HCT116 (cell line): ENCODE measurements around the gene C9orf85. TPM values are rescaled to one million over a fixed set of nuclear protein-coding genes. Genes with fewer than 3 reads are reported as not detected.
"Not testable (repeated sequence)": the region's sequence is repeated elsewhere in the genome, so short reads cannot be mapped to it uniquely, and the experiment has no call there.

Experiments used
- ATAC-seq: fragments of 200-7000 bp; cut with Tn5 transposase; 2 replicates; pipeline ENCODE4 v1.9.1; 2020; ENCODE audit warnings: mild to moderate bottlenecking, moderate library complexity
- BruUV-seq: library from RNA; stranded (reverse); fragments of 400-500 nt; replicated peaks from 2 replicates; lab custom pipeline; 2021; lab: Mats Ljungman, UMichigan
- CTCF ChIA-PET: fragments of 300-600 bp; sonication (Branson Sonifier 250); formaldehyde crosslinking; loops from one replicate; lab custom pipeline; 2021; ENCODE audit warnings: antibody characterized with exemption; lab: Charles Lee
- POLR2A ChIA-PET: fragments of 300-600, 350-600 bp; sonication (Branson Sonifier 250); formaldehyde crosslinking; loops from one replicate; lab custom pipeline; 2021; ENCODE audit warnings: antibody characterized with exemption; lab: Charles Lee
- RAD21 ChIA-PET, 2 experiments: fragments of 300-600 bp; sonication (Branson Sonifier 250); formaldehyde crosslinking; loops; one replicate each; lab custom pipeline; 2023; ENCODE audit warnings: low total read pairs in 2 of 2; ENCODE audit not compliant: uncharacterized antibody in 2 of 2, unreplicated experiment in 2 of 2, low non-redundant PET in 1 of 2; lab: Charles Lee
- DNase-seq: peaks from one replicate; pipeline ENCODE4 v3.0.0-alpha.2; 2010; ENCODE audit warnings: low read depth, low spot score
- H2AFZ ChIP-seq: fragments of 200-600 bp; shearing (Covaris generic), sonication (generic); 2 replicates; pipeline ENCODE4 v1.6.1; 2017; ENCODE audit warnings: low read depth, mixed run types, mixed read lengths, antibody characterized with exemption, low read length; ENCODE audit not compliant: poor library complexity, severe bottlenecking
- H3K27ac ChIP-seq: 2 replicates; pipeline ENCODE4 v1.5.1; 2012; ENCODE audit warnings: low read depth, low read length
- H3K27me3 ChIP-seq: fragments of 200-600 bp; sonication (generic); 2 replicates; pipeline ENCODE4 v1.6.1; 2016; ENCODE audit warnings: mixed run types, low read length, mixed read lengths; ENCODE audit not compliant: insufficient read depth
- H3K36me3 ChIP-seq, 2 experiments: fragments of 200-500 bp in 1 of 2; fragments of 200-600 bp in 1 of 2; sonication (Bioruptor generic) in 1 of 2; sonication (generic) in 1 of 2; 2 replicates each; pipeline versions ENCODE4 v1.5.1 to v1.6.1; 2014 to 2016; ENCODE audit warnings: low read length in 2 of 2, inconsistent platforms in 1 of 2, mixed read lengths in 1 of 2, mixed run types in 1 of 2; ENCODE audit not compliant: insufficient read depth in 2 of 2, control insufficient read depth in 1 of 2
- H3K4me1 ChIP-seq, 2 experiments: fragments of 200-600 bp in 1 of 2; sonication (generic) in 1 of 2; 2 replicates each; pipeline versions ENCODE4 v1.5.1 to v1.6.1; 2012 to 2017; ENCODE audit warnings: low read length in 2 of 2, inconsistent platforms in 1 of 2, mild to moderate bottlenecking in 1 of 2, mixed read lengths in 1 of 2, mixed run types in 1 of 2, moderate library complexity in 1 of 2; ENCODE audit not compliant: insufficient read depth in 2 of 2, control insufficient read depth in 1 of 2
- H3K4me2 ChIP-seq: fragments of 200-600 bp; sonication (generic); 2 replicates; pipeline ENCODE4 v1.6.1; 2017; ENCODE audit warnings: mixed run types, low read length, mixed read lengths
- H3K4me3 ChIP-seq, 2 experiments: fragments of 200-600 bp in 1 of 2; sonication (generic) in 1 of 2; replicated peaks in 1 of 2; 2 replicates each; pipeline ENCODE4 v1.5.1; 2011 to 2016; ENCODE audit warnings: low read length in 2 of 2, control low read depth in 1 of 2, low read depth in 1 of 2, mild to moderate bottlenecking in 1 of 2, mixed read lengths in 1 of 2, mixed run types in 1 of 2
- H3K79me2 ChIP-seq: fragments of 200-600 bp; sonication (generic); 2 replicates; pipeline ENCODE4 v1.6.1; 2017; ENCODE audit warnings: mild to moderate bottlenecking, mixed run types, low read length, moderate library complexity, mixed read lengths; ENCODE audit not compliant: insufficient read depth
- H3K9ac ChIP-seq: fragments of 200-600 bp; sonication (generic); 2 replicates; pipeline ENCODE4 v1.6.1; 2016; ENCODE audit warnings: low read length, mixed read lengths
- H3K9me2 ChIP-seq: fragments of 200-600 bp; sonication (generic), shearing (Covaris generic); 2 replicates; pipeline ENCODE4 v1.6.1; 2017; ENCODE audit warnings: mixed run types, mild to moderate bottlenecking, moderate library complexity; ENCODE audit not compliant: insufficient read depth
- H3K9me3 ChIP-seq, 2 experiments: fragments of 200-500 bp in 1 of 2; fragments of 200-600 bp in 1 of 2; sonication (Bioruptor generic) in 1 of 2; sonication (generic) in 1 of 2; 2 replicates each; pipeline ENCODE4 v1.6.1; 2014 to 2017; ENCODE audit warnings: low read length in 2 of 2, mixed read lengths in 2 of 2, inconsistent platforms in 1 of 2, low read depth in 1 of 2, mild to moderate bottlenecking in 1 of 2, mixed run types in 1 of 2, moderate library complexity in 1 of 2; ENCODE audit not compliant: control insufficient read depth in 1 of 2, insufficient read depth in 1 of 2
- H4K20me1 ChIP-seq: fragments of 200-600 bp; sonication (generic), shearing (Covaris generic); 2 replicates; pipeline ENCODE4 v1.6.1; 2017; ENCODE audit warnings: mixed run types, mild to moderate bottlenecking, moderate library complexity; ENCODE audit not compliant: insufficient read depth
- CEBPB ChIP-seq: IDR thresholded peaks from 2 replicates; pipeline ENCODE4 v1.6.1; 2012; ENCODE audit warnings: low read depth
- EGR1 ChIP-seq: IDR thresholded peaks from 2 replicates; pipeline ENCODE4 v1.6.1; 2012; ENCODE audit warnings: low read depth
- EZH2 ChIP-seq: fragments of 200-600 bp; sonication (generic); IDR thresholded peaks from 2 replicates; pipeline ENCODE4 v1.6.1; 2017; ENCODE audit warnings: antibody characterized with exemption, mixed run types
- JUND ChIP-seq: IDR thresholded peaks from 2 replicates; pipeline ENCODE4 v1.6.1; 2012
- POLR2A ChIP-seq: IDR thresholded peaks from 2 replicates; pipeline ENCODE4 v1.7.0; 2011; ENCODE audit warnings: borderline replicate concordance; ENCODE audit not compliant: insufficient read depth, insufficient read length; ENCODE audit errors: extremely low read depth
- SP1 ChIP-seq: IDR thresholded peaks from 2 replicates; pipeline ENCODE4 v1.6.1; 2012; ENCODE audit warnings: low read depth
- TCF7L2 ChIP-seq: IDR thresholded peaks from 2 replicates; pipeline ENCODE4 v1.7.0; 2011; ENCODE audit warnings: borderline replicate concordance, inconsistent platforms; ENCODE audit not compliant: insufficient read depth, insufficient read length; ENCODE audit errors: extremely low read depth
- YY1 ChIP-seq: IDR thresholded peaks from 2 replicates; pipeline ENCODE4 v1.6.1; 2011; ENCODE audit warnings: low read length, low read depth, moderate library complexity, mild to moderate bottlenecking; ENCODE audit not compliant: insufficient replicate concordance; ENCODE audit errors: extremely low read depth
- ZNF274 ChIP-seq: fragments of 200-500 bp; sonication (Bioruptor generic); IDR thresholded peaks from 2 replicates; pipeline ENCODE4 v1.6.1; 2014; ENCODE audit warnings: mild to moderate bottlenecking, low read depth, low read length, inconsistent platforms
- intact Hi-C: fragments of 100-400 bp; cut with micrococcal nuclease; formaldehyde crosslinking; loops from 2 replicates; pipeline ENCODE4 v1.10.0; 2022
- total RNA-seq: library from RNA; stranded (reverse); gene quantifications from one replicate; pipeline ENCODE4 v1.2.1, GENCODE V29; 2021; ENCODE audit not compliant: unreplicated experiment
- TF ChIP-seq, protein P1 (sequence below): IDR thresholded peaks from 2 replicates; pipeline ENCODE4 v1.6.1; 2012

C9orf85 gene
- total RNA-seq, 1 experiment from 2014 or later: 12.4 TPM

DNA sequence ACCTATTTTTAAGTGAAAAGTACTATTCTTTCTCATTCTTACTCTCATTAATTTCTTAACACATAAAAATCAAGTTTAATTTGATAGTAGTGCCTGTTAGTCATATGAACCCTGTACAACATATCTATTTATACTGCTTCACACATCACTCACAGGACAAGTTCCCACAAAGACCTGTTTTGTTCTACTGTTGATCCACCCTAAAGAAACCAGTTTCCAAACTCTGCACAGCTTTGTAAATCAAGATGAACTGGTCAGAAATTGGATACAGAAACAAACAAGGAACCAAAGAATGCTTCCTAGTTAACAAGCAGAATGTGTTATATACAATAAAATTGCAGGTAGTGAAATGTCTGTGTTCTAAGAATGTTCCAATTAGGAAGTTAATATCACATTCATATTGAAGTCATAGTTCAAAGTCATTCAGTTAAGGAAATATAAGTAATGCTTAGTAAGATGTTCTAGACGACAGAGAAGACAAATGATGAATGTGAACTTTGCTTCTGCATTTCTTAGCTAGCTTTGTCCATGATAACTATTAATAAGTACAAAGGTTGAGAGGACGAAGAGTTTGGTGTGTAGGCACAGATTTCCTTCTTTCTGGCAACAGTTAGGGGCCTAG, 33.4 kb downstream of the C9orf85 start:
- peaks cover 0 to 18% of the 10 kb centered on the region in 2 experiments; a peak in 2 of 4 replicates for H3K4me1 ChIP-seq
- H3K9me3 ChIP-seq: no peaks in the 10 kb centered on the region
- CTCF ChIA-PET: no interaction called here
- TF ChIP-seq YY1 (no peak), JUND (0 out of 2 replicates have a peak, but pooled peaks have one; percentile 10), SP1 (peak; percentile 45; the same call in 1 of the 2 replicates), TCF7L2 (no peak), ZNF274 (no peak), EGR1 (no peak), CEBPB (no peak; the same call in 1 of the 2 replicates), EZH2 (no peak), POLR2A (no peak)
- TF ChIP-seq, protein P1, sequence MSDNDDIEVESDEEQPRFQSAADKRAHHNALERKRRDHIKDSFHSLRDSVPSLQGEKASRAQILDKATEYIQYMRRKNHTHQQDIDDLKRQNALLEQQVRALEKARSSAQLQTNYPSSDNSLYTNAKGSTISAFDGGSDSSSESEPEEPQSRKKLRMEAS: no peak
- POLR2A ChIA-PET: interaction anchor here (1.3 kb wide), 1 partner anchor 33 kb away, joined by 3 read pairs; the partner anchor contains the start of genes ABHD17B and C9orf85
- H2AFZ ChIP-seq: no peak overlapping the region
- H3K79me2 ChIP-seq: no peaks in the 10 kb centered on the region; the same call in none of the 2 replicates
- no peak overlapping the region for H3K4me3 ChIP-seq
- no peaks in the 10 kb centered on the region for H3K27me3 ChIP-seq
- peaks cover 0 to 3% of the 10 kb centered on the region in 2 experiments; a peak in 1 of 4 replicates for H3K36me3 ChIP-seq
- no peak overlapping the region for H3K9ac ChIP-seq
- RAD21 ChIA-PET: no interaction called here
- no TSS peak for BruUV-seq
- peak; percentile 18 for DNase-seq
- intact Hi-C loops: no loop called here
- no peak; the same call in 1 of the 2 replicates for ATAC-seq
- no peak overlapping the region for H3K27ac ChIP-seq
- peak overlapping the region; percentile 27 for H3K4me2 ChIP-seq
- no peaks in the 10 kb centered on the region; the same call in 1 of the 2 replicates for H4K20me1 ChIP-seq
- H3K9me2 ChIP-seq: no peaks in the 10 kb centered on the region

DNA sequence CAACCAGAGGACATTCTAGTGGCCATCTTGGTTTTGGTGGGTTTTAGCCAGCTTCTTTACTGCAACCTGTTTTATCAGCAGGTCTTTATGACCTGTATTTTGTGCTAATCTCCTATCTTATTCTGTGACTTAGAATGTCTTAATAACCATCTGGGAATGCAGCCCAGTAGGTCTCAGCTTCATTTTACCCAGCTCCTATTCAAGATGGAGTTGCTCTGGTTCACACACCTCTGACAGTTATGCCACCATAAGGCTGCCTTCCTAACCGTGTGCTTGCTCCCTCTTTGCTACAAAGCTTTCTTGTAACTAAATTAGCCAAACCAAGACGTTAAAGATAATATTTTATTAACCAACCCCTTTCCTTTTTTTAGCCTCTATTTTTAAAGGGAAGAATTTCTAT, 43.2 kb downstream of the C9orf85 start:
- DNase-seq, H3K79me2 ChIP-seq, H2AFZ ChIP-seq, ATAC-seq, H3K36me3 ChIP-seq, H4K20me1 ChIP-seq, H3K9me2 ChIP-seq, H3K27ac ChIP-seq, H3K4me2 ChIP-seq, RAD21 ChIA-PET, intact Hi-C loops, H3K4me3 ChIP-seq, H3K9ac ChIP-seq, H3K9me3 ChIP-seq, H3K4me1 ChIP-seq, H3K27me3 ChIP-seq, BruUV-seq, CTCF ChIA-PET: not testable (repeated sequence)
- POLR2A ChIA-PET: interaction anchor here (1.5 kb wide), 1 partner anchor 43 kb away, joined by 3 read pairs; the partner anchor contains the start of genes ABHD17B and C9orf85
